Fibroblast of pulmonary artery (primary cell): Measurements from ENCODE around the gene TBCD.

Experiments used
- DNase-seq: peaks from one replicate; pipeline ENCODE4 v3.0.0-alpha.2; 2010; ENCODE audit warnings: low read depth
- H3K4me3 ChIP-seq: replicated peaks from 2 replicates; pipeline ENCODE4 v1.5.1; 2011; ENCODE audit warnings: low read depth, mild to moderate bottlenecking, control low read depth, low read length, moderate library complexity
- CTCF ChIP-seq: IDR thresholded peaks from 2 replicates; pipeline ENCODE4 v1.5.1; 2011; ENCODE audit warnings: mild to moderate bottlenecking, control low read depth, low read length, inconsistent platforms; ENCODE audit errors: missing control alignments

TBCD gene

GRCh38 chr17:82957961-82958561 is 206.2 kb downstream of the TBCD start:
- DNase-seq = no peak
- no peak for TF ChIP-seq CTCF
- H3K4me3 ChIP-seq = no peak overlapping the region

DNA sequence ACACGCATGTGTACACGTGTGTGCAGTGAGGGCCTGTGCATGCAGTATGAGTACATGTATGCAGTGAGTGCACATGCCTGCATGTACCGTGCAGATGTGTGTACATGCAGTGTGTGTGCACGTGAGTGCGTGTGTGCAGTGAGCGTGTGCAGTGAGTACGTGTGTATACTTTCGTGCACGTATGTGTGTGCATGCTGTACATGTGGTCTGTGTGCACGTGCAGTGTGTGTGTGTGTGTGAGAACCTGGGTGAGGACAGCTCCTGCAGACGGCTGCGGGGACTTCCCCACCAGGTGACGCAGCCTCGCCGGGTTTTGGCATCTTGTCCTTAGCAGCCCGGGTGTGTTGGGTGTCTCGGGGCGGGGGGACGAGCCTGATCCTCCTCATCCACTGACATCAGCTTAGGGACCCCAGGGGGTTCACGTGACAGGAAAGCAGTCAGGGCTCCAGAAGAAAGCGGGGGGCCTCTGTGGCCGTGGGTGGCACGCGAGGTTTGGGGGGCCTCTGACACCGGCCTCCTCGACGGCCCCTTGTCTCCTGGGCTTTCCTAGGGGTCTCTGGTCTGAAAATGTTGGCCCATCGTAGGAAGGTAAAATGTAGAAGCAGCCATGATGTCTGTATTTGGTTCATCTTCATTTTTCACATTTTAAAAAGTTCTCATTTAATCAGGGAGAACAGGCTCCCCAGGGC is 207.5 kb downstream of the TBCD start:
- no peak overlapping the region for H3K4me3 ChIP-seq
- DNase-seq = no peak
- no peak for TF ChIP-seq CTCF

DNA sequence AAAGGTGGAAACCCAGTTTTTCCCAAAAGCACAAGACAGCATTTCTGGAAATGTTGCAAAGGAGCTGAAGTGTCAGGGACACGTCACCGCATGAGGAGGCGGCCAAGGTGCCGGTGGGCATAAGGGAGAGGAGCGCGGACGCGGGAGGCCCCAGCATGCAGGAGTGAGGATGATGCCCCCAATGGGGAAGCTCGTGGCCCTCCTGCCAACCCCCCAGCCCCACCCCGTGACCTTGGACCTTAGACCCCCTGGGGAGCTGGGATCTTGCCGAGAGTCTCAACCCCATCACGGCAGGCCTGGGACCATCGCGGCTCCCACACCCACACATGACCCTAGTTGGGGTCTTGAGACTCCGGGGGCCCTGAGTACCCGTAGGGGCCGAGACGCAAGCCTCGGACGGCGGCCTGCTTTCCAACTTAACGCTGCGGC is 208.1 kb downstream of the TBCD start:
- no peak overlapping the region for H3K4me3 ChIP-seq
- TF ChIP-seq CTCF = no peak
- no peak for DNase-seq

- no peak overlapping the region for H3K4me3 ChIP-seq
- no peak for DNase-seq
- no peak for TF ChIP-seq CTCF
These were observed 208.8 kb downstream of the TBCD start for GRCh38 chr17:82960419-82961271.

DNA sequence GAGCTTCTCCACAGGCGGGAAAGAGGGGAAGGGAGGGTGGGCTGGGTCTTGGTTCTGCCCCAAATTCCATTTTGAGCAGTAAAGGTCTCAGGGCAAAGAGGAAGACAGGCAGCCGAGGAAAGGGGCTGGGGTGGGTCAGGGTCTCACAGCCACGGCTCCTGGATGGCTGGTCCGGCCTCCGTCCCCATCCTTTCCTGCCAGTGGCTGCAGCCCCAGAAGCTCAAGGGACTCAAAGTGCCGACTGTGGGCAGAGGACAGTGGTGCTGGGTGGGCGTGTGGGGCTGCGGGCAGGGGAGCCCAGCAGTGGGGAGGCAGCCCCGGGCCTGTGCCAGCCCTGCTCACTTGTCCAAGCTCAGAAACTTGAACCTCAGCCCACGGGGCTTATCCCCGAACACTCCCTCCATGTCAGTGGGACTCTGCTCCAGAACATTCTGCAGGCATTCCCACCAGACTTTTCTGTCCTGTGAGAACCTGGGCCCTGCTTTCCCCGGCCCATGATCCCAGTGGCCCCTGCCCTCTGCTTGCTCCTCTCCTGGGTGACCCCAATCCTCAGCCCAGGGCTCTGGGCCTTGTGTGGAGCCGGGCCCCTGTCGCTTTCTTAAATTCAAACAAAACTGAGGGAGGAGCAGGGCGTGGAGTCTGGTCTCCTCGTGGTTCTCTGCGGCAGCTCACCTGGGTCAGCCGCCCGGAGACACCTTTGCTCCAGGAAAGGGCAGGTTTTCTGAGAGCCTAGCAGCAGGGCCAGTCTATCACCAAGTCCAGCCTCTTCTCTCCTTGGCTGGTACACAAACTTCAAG is 209.7 kb downstream of the TBCD start:
- TF ChIP-seq CTCF = no peak
- H3K4me3 ChIP-seq = no peak overlapping the region
- DNase-seq = no peak

DNA sequence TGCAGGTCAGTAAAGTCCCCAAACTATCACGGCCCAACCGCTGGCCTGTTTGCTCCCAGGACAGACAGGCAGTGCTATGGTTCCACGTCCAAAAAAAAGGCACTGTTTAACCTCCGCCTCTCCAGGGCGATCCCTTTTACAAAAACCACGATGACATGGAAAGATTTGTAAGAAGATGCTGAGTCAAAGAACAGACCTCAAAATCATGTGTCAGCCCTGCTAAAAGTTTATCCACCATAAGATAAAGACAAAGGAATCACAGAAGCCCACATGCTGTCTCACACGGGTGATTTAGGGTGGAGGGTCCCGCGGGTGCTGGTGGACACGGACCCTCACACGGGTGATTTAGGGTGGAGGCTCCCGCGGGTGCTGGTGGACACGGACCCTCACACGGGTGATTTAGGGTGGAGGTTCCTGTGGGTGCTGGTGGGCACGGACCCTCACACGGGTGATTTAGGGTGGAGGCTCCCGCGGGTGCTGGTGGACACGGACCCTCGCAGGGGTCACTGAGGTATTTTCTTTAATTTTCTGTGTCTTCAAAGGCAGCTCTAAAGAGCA is 210.4 kb downstream of the TBCD start:
- no peak for DNase-seq
- TF ChIP-seq CTCF = no peak
- no peak overlapping the region for H3K4me3 ChIP-seq
